ENCODE data around the gene ATF3. TPM values are rescaled to one million over a fixed set of nuclear protein-coding genes. Genes with fewer than 3 reads are reported as not detected.
A peak's percentile ranks its signal among the peaks of the same experiment; 100 is the strongest.
"Not testable (repeated sequence)": the region's sequence is repeated elsewhere in the genome, so short reads cannot be mapped to it uniquely, and the experiment has no call there.

The ATF3 gene
- total RNA-seq, 2 donors from 2014 or later: 96.3 to 107 TPM

- Mint-ChIP-seq H3K4me3 (no peak overlapping the region), H3K27ac (no peak overlapping the region), H3K27me3 (ENCODE audit: low read depth) (no peaks in the 10 kb centered on the region), H3K9me3 (peaks cover 5 to 7% of the 10 kb centered on the region in 2 donors), H3K4me1 (ENCODE audit: low read depth) (peaks cover 8% of the 10 kb centered on the region), H3K36me3 (ENCODE audit: insufficient read depth in 2 of 2) (peaks cover 6 to 10% of the 10 kb centered on the region in 2 donors)
- peak; percentile 73 to 75 for DNase-seq
- ATAC-seq (replicated peaks in 1 of 2): peak; percentile 85
Observed at GRCh38 chr1:212630158-212630900, 21.8 kb downstream of the ATF3 start.

DNA sequence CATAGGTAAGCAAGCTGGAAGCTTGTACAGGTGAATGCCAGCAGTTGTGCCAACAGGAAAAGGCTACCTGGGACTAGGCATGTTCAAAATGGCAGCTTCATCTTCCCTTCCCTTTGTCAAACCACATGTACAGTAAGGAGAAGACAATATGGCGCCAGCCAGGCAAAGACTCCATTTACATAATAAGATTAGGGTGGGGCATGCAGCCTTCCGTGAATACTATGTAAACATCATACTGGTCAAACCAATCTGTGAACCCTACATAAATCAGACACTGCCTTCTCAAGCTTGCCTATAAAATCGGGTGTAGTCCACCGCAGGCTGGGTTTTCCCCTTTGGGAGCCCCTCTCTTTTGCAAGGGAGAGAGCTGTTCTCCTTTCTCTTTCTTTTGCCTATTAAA is 24.6 kb downstream of the ATF3 start:
- Mint-ChIP-seq H3K27ac (no peak overlapping the region), H3K4me3 (no peak overlapping the region), H3K4me1 (ENCODE audit: low read depth) (peaks cover 36% of the 10 kb centered on the region), H3K9me3 (peaks cover 5 to 7% of the 10 kb centered on the region in 2 donors), H3K36me3 (ENCODE audit: insufficient read depth in 2 of 2) (peaks cover 6 to 10% of the 10 kb centered on the region in 2 donors), H3K27me3 (ENCODE audit: low read depth) (no peaks in the 10 kb centered on the region)
- ATAC-seq (replicated peaks in 1 of 2) (no peak), DNase-seq (no peak)

DNA sequence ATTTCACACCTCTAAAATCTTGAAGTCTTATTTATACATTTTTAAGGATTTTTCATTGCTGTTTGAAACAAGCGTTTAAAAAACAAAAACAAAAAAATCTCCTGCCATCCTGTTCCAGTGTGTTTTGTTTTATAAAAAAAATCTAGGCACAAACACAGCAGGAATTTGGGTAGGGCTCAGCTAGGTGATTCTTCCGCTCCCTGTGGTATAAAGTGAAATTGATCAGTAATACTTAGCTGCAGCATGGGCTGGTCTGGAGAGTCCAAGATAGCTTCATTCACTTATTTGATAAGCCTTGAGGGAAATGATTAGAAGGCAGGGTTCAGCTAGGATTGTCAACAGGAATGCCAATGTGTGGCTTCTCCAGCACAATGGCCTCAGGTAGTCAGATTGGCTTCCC is 25.7 kb downstream of the ATF3 start:
- peaks cover 5 to 7% of the 10 kb centered on the region in 2 donors for H3K9me3 Mint-ChIP-seq
- H3K27ac Mint-ChIP-seq: no peak overlapping the region
- no peak overlapping the region for H3K4me3 Mint-ChIP-seq
- no peak for ATAC-seq (replicated peaks in 1 of 2)
- no peaks in the 10 kb centered on the region for H3K27me3 Mint-ChIP-seq (ENCODE audit: low read depth)
- peaks cover 38% of the 10 kb centered on the region for H3K4me1 Mint-ChIP-seq (ENCODE audit: low read depth)
- DNase-seq: no peak
- H3K36me3 Mint-ChIP-seq (ENCODE audit: insufficient read depth in 2 of 2): peaks cover 6 to 10% of the 10 kb centered on the region in 2 donors

GRCh38 chr1:212635141-212635631 is 26.6 kb downstream of the ATF3 start:
- peaks cover 38% of the 10 kb centered on the region for H3K4me1 Mint-ChIP-seq (ENCODE audit: low read depth)
- ATAC-seq (replicated peaks in 1 of 2): peak in 1 of 2 donors; percentile 3
- no peak for DNase-seq
- H3K4me3 Mint-ChIP-seq: peak overlapping the region in 1 of 2 donors; percentile 33
- H3K36me3 Mint-ChIP-seq (ENCODE audit: insufficient read depth in 2 of 2): peaks cover 8 to 10% of the 10 kb centered on the region in 2 donors
- H3K9me3 Mint-ChIP-seq: peaks cover 5 to 7% of the 10 kb centered on the region in 2 donors
- no peaks in the 10 kb centered on the region for H3K27me3 Mint-ChIP-seq (ENCODE audit: low read depth)
- peak overlapping the region; percentile 2 for H3K27ac Mint-ChIP-seq

- no peak overlapping the region for H3K27ac Mint-ChIP-seq
- H3K9me3 Mint-ChIP-seq: peaks cover 5 to 7% of the 10 kb centered on the region in 2 donors
Observed at GRCh38 chr1:212637902-212638301, 29.3 kb downstream of the ATF3 start.

GRCh38 chr1:212638492-212639151 is 30.1 kb downstream of the ATF3 start:
- H3K27ac Mint-ChIP-seq: no peak overlapping the region
- peaks cover 20% of the 10 kb centered on the region for H3K27me3 Mint-ChIP-seq (ENCODE audit: low read depth)
- H3K4me1 Mint-ChIP-seq (ENCODE audit: low read depth): peaks cover 38% of the 10 kb centered on the region
- no peak for ATAC-seq (replicated peaks in 1 of 2)
- H3K36me3 Mint-ChIP-seq (ENCODE audit: insufficient read depth in 2 of 2): peaks cover 7 to 10% of the 10 kb centered on the region in 2 donors
- H3K9me3 Mint-ChIP-seq: peaks cover 5 to 7% of the 10 kb centered on the region in 2 donors
- no peak for DNase-seq
- H3K4me3 Mint-ChIP-seq: no peak overlapping the region

More at GRCh38 chr1:212637902-212638301, 29.3 kb downstream of the ATF3 start:
- Mint-ChIP-seq H3K36me3 (ENCODE audit: insufficient read depth in 2 of 2) (peaks cover 8 to 10% of the 10 kb centered on the region in 2 donors), H3K27me3 (ENCODE audit: low read depth) (peaks cover 12% of the 10 kb centered on the region), H3K4me3 (peak overlapping the region; percentile 7 to 35), H3K4me1 (ENCODE audit: low read depth) (peaks cover 38% of the 10 kb centered on the region)
- DNase-seq: no peak
- no peak for ATAC-seq (replicated peaks in 1 of 2)

- DNase-seq; H3K36me3 Mint-ChIP-seq (ENCODE audit: insufficient read depth in 2 of 2); H3K27ac Mint-ChIP-seq; H3K9me3 Mint-ChIP-seq; H3K4me3 Mint-ChIP-seq; ATAC-seq (replicated peaks in 1 of 2): not testable (repeated sequence)
- Mint-ChIP-seq H3K4me1 (ENCODE audit: low read depth) (peaks cover 38% of the 10 kb centered on the region), H3K27me3 (ENCODE audit: low read depth) (peaks cover 21% of the 10 kb centered on the region)
Observed at GRCh38 chr1:212639524-212639923, 31.0 kb downstream of the ATF3 start.

- Mint-ChIP-seq H3K4me1 (ENCODE audit: low read depth) (peaks cover 30% of the 10 kb centered on the region), H3K27me3 (ENCODE audit: low read depth) (peaks cover 25% of the 10 kb centered on the region), H3K4me3 (no peak overlapping the region)
Observed at GRCh38 chr1:212640223-212640878, 31.8 kb downstream of the ATF3 start.

DNA sequence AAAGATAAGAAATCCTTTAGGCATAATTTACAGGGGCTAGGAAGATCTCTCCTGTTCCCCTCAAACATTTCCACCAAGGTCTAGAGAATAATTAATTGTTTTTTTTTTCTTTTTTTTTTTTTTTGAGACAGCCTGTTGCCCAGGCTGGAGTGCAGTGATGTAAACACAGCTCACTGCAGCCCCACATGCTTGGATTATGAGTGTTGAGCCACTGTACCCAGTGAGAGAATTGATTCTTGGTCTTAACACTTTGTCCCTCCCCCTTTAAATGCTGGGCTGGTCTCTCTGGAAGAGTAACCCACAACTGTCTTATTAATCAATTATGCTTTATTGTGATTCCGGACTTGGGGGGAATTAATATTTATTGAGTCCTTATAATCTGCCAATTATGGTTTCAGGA is 33.4 kb downstream of the ATF3 start:
- Mint-ChIP-seq H3K27ac (no peak overlapping the region), H3K27me3 (ENCODE audit: low read depth) (peaks cover 34% of the 10 kb centered on the region), H3K9me3 (no peaks in the 10 kb centered on the region), H3K4me3 (no peak overlapping the region), H3K36me3 (ENCODE audit: insufficient read depth in 2 of 2) (peaks cover 0 to 2% of the 10 kb centered on the region in 2 donors), H3K4me1 (ENCODE audit: low read depth) (peaks cover 14% of the 10 kb centered on the region)
- DNase-seq: no peak
- no peak for ATAC-seq (replicated peaks in 1 of 2)

More at GRCh38 chr1:212640223-212640878, 31.8 kb downstream of the ATF3 start:
- ATAC-seq (replicated peaks in 1 of 2) (no peak), DNase-seq (no peak)
- no peak overlapping the region for H3K27ac Mint-ChIP-seq
- H3K36me3 Mint-ChIP-seq (ENCODE audit: insufficient read depth in 2 of 2): peaks cover 0 to 2% of the 10 kb centered on the region in 2 donors
- no peaks in the 10 kb centered on the region for H3K9me3 Mint-ChIP-seq

GRCh38 chr1:212643877-212644276 is 35.3 kb downstream of the ATF3 start:
- no peaks in the 10 kb centered on the region for H3K9me3 Mint-ChIP-seq
- H3K27me3 Mint-ChIP-seq (ENCODE audit: low read depth): peaks cover 34% of the 10 kb centered on the region
- no peak overlapping the region for H3K27ac Mint-ChIP-seq
- ATAC-seq (replicated peaks in 1 of 2) (no peak), DNase-seq (no peak)
- H3K36me3 Mint-ChIP-seq (ENCODE audit: insufficient read depth in 2 of 2): peaks cover 0 to 2% of the 10 kb centered on the region in 2 donors
- H3K4me3 Mint-ChIP-seq: no peak overlapping the region
- H3K4me1 Mint-ChIP-seq (ENCODE audit: low read depth): no peaks in the 10 kb centered on the region

GRCh38 chr1:212644866-212645545 is 36.4 kb downstream of the ATF3 start:
- H3K27me3 Mint-ChIP-seq (ENCODE audit: low read depth): peaks cover 34% of the 10 kb centered on the region
- H3K36me3 Mint-ChIP-seq (ENCODE audit: insufficient read depth in 2 of 2): no peaks in the 10 kb centered on the region
- no peaks in the 10 kb centered on the region for H3K4me1 Mint-ChIP-seq (ENCODE audit: low read depth)
- ATAC-seq (replicated peaks in 1 of 2): no peak
- H3K27ac Mint-ChIP-seq: no peak overlapping the region
- H3K4me3 Mint-ChIP-seq: no peak overlapping the region
- no peaks in the 10 kb centered on the region for H3K9me3 Mint-ChIP-seq
- DNase-seq: no peak

DNA sequence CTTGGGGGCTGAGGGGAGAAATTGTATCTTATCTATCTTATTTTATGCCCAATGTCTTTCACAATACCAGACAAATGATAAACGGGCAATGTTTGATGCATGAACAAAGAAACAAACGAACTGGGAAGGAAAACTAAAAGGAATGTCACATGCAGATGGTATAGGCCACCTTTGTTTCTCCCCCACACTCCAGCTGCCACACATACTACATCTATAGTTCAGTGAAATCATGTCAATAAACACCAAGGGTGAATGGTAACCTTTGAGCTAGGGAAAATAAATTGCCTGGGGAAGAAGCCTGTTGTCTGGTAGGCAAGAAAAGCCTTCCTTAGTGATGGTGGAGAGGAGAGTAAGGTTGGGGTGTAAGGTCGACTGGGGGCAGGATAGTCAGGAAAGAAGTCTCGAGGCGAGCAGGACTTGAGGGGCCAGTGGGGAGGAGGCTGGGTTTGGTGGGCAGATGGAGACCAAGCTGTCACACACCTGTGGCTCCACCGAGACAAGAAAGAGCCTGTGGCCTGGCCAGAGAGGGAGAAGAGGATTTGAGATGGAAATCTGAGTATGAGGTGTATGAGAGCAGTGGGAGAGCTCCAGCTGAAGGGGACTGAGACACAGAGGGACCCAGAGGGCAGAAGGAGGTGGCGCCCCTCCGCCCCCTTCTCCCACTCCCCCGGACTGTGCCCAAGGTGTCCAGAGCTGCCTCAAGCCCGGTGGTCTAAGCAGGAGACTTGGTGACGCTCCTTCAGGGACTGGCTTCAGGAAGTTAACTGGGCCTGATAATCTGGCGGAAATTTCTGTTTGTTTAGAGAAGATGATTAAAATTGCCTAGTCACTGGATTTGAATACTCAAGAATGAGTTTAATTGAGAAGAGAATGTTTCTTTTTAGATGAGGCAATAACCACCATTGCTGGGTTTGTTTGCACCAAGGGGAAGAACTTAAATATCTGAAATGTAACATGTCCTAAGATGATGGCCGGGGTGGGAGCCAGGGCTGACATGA is 37.3 kb downstream of the ATF3 start:
- Mint-ChIP-seq H3K4me3 (no peak overlapping the region), H3K27ac (no peak overlapping the region), H3K36me3 (ENCODE audit: insufficient read depth in 2 of 2) (no peaks in the 10 kb centered on the region), H3K9me3 (no peaks in the 10 kb centered on the region), H3K27me3 (ENCODE audit: low read depth) (peaks cover 30% of the 10 kb centered on the region), H3K4me1 (ENCODE audit: low read depth) (no peaks in the 10 kb centered on the region)
- no peak for ATAC-seq (replicated peaks in 1 of 2)
- DNase-seq: no peak
